ENCODE data around the gene PSMD14.

PSMD14 gene

GRCh38 chr2:161425728-161426454, 117.7 kb downstream of the PSMD14 start:
- WGBS = 30% methylated on average over 13 of the region's 17 CpGs
- DNase-seq = no peak
- no peak overlapping the region for H3K27ac ChIP-seq (ENCODE audit: low read length, poor library complexity, severe bottlenecking)

GRCh38 chr2:161426455-161426921, 118.3 kb downstream of the PSMD14 start:
- WGBS = 12% methylated on average over 13 of the region's 13 CpGs
- no peak overlapping the region for H3K14ac ChIP-seq (ENCODE audit: low read length in 2 of 2)
- H3K23ac ChIP-seq (ENCODE audit: low read length in 2 of 2) = no peak overlapping the region
- no peak overlapping the region for H2BK12ac ChIP-seq (ENCODE audit: low read length in 2 of 2)
- H2AK5ac ChIP-seq (ENCODE audit: low read length, severe bottlenecking) = no peak overlapping the region
- H3K4me2 ChIP-seq (ENCODE audit: low read length, poor library complexity, severe bottlenecking) = peak overlapping the region; percentile 87
- no peak overlapping the region for H3K4ac ChIP-seq (ENCODE audit: low read depth in 1 of 2, low read length in 2 of 2)
- H3K4me3 ChIP-seq (ENCODE audit: insufficient read depth in 1 of 2, low read depth in 1 of 2, low read length in 2 of 2) = peak overlapping the region in 1 of 2 experiments; percentile 75
- no peaks in the 10 kb centered on the region for H3K9me3 ChIP-seq (ENCODE audit: control insufficient read depth, low read length)
- H3K36me3 ChIP-seq (ENCODE audit: control insufficient read depth in 1 of 2, insufficient read depth in 2 of 2, low read depth in 1 of 2, low read length in 2 of 2) = no peaks in the 10 kb centered on the region
- DNase-seq = peak; percentile 41
- peaks cover 70 to 83% of the 10 kb centered on the region in 2 experiments for H3K27me3 ChIP-seq (ENCODE audit: control insufficient read depth in 1 of 2, insufficient read depth in 1 of 2, low read length in 2 of 2)
- no peak overlapping the region for H3K9ac ChIP-seq (ENCODE audit: low read length)
- H2AFZ ChIP-seq (ENCODE audit: low read depth, low read length) = no peak overlapping the region
- H3K4me1 ChIP-seq (ENCODE audit: control insufficient read depth, insufficient read depth, low read depth, low read length) = peaks cover 23% of the 10 kb centered on the region
- no peak overlapping the region for H3K27ac ChIP-seq (ENCODE audit: low read length, poor library complexity, severe bottlenecking)
- no peak overlapping the region for H2BK15ac ChIP-seq (ENCODE audit: low read depth, poor library complexity, severe bottlenecking)
- no peak overlapping the region for H2BK5ac ChIP-seq (ENCODE audit: low read depth, low read length, poor library complexity, severe bottlenecking)
- H2BK120ac ChIP-seq (ENCODE audit: low read depth, low read length) = no peak overlapping the region
- no peak overlapping the region for H3K18ac ChIP-seq (ENCODE audit: low read depth in 1 of 2, low read length in 2 of 2)
- no peaks in the 10 kb centered on the region for H3K79me1 ChIP-seq (replicated peaks; ENCODE audit: low read length, poor library complexity, severe bottlenecking)
- no peak overlapping the region for H4K91ac ChIP-seq (ENCODE audit: low read length)
- H4K8ac ChIP-seq (ENCODE audit: low read length) = no peak overlapping the region

More at GRCh38 chr2:161425728-161426454, 117.7 kb downstream of the PSMD14 start:
- no peak overlapping the region for H2BK12ac ChIP-seq (ENCODE audit: low read length in 2 of 2)
- H3K9ac ChIP-seq (ENCODE audit: low read length) = no peak overlapping the region
- H3K9me3 ChIP-seq (ENCODE audit: control insufficient read depth, low read length) = no peaks in the 10 kb centered on the region
- no peaks in the 10 kb centered on the region for H3K36me3 ChIP-seq (ENCODE audit: control insufficient read depth in 1 of 2, insufficient read depth in 2 of 2, low read depth in 1 of 2, low read length in 2 of 2)
- H2AFZ ChIP-seq (ENCODE audit: low read depth, low read length) = no peak overlapping the region
- no peak overlapping the region for H3K14ac ChIP-seq (ENCODE audit: low read length in 2 of 2)
- H2BK5ac ChIP-seq (ENCODE audit: low read depth, low read length, poor library complexity, severe bottlenecking) = no peak overlapping the region
- H4K91ac ChIP-seq (ENCODE audit: low read length) = no peak overlapping the region
- H3K4ac ChIP-seq (ENCODE audit: low read depth in 1 of 2, low read length in 2 of 2) = no peak overlapping the region
- peaks cover 23% of the 10 kb centered on the region for H3K4me1 ChIP-seq (ENCODE audit: control insufficient read depth, insufficient read depth, low read depth, low read length)
- no peak overlapping the region for H2BK120ac ChIP-seq (ENCODE audit: low read depth, low read length)
- H3K4me2 ChIP-seq (ENCODE audit: low read length, poor library complexity, severe bottlenecking) = no peak overlapping the region
- H4K8ac ChIP-seq (ENCODE audit: low read length) = no peak overlapping the region
- peaks cover 76 to 89% of the 10 kb centered on the region in 2 experiments for H3K27me3 ChIP-seq (ENCODE audit: control insufficient read depth in 1 of 2, insufficient read depth in 1 of 2, low read length in 2 of 2)
- H2BK15ac ChIP-seq (ENCODE audit: low read depth, poor library complexity, severe bottlenecking) = no peak overlapping the region
- H2AK5ac ChIP-seq (ENCODE audit: low read length, severe bottlenecking) = no peak overlapping the region
- H3K79me1 ChIP-seq (replicated peaks; ENCODE audit: low read length, poor library complexity, severe bottlenecking) = no peaks in the 10 kb centered on the region
- H3K23ac ChIP-seq (ENCODE audit: low read length in 2 of 2) = no peak overlapping the region
- H3K4me3 ChIP-seq (ENCODE audit: insufficient read depth in 1 of 2, low read depth in 1 of 2, low read length in 2 of 2) = no peak overlapping the region
- no peak overlapping the region for H3K18ac ChIP-seq (ENCODE audit: low read depth in 1 of 2, low read length in 2 of 2)

DNA sequence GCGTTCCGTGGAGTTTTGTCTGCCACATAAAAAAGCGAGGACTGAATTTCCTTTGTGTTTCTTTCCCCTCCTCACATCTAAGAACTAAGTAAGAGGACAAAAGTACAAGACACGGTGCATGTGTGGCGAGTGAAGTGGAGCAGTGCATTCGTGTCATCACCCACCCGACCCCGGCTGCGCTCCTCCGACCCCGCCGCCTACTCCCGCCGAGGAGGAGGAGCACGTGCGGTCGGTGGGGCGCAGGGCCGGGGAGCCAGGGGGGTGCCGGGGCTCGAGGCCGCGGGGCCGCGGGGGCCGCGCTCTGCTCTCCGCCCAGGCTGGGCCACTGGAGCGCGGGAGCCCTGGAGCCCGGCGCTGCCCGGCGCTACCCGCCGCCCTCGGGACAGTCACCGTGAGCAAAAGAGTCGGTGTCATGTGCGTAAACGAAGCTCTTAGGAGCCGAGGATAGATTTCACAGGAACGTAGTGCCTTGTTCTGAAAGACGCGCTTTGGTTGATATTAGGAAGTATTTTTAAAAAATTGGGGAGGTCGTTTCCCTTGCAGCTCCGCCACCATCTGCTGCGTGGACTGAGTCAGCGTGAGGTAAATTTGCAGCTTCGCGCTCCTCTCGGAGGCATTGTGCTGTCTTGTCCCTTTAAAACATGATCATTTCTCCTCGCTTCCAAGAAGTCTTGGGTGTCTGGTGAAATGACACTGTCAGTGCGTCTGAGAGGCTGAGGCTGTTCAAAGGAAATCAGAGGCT, 118.9 kb downstream of the PSMD14 start:
- Histone ChIP-seq H3K4me3 (ENCODE audit: insufficient read depth in 1 of 2, low read depth in 1 of 2, low read length in 2 of 2) (peak overlapping the region; percentile 43 to 75), H2BK15ac (ENCODE audit: low read depth, poor library complexity, severe bottlenecking) (no peak overlapping the region), H3K18ac (ENCODE audit: low read depth in 1 of 2, low read length in 2 of 2) (no peak overlapping the region), H3K36me3 (ENCODE audit: control insufficient read depth in 1 of 2, insufficient read depth in 2 of 2, low read depth in 1 of 2, low read length in 2 of 2) (no peaks in the 10 kb centered on the region), H4K8ac (ENCODE audit: low read length) (no peak overlapping the region), H4K91ac (ENCODE audit: low read length) (no peak overlapping the region), H3K27me3 (ENCODE audit: control insufficient read depth in 1 of 2, insufficient read depth in 1 of 2, low read length in 2 of 2) (peaks cover 64 to 77% of the 10 kb centered on the region in 2 experiments), H3K9ac (ENCODE audit: low read length) (peak overlapping the region; percentile 37), H2AK5ac (ENCODE audit: low read length, severe bottlenecking) (no peak overlapping the region), H3K27ac (ENCODE audit: low read length, poor library complexity, severe bottlenecking) (peak overlapping the region; percentile 48), H2BK5ac (ENCODE audit: low read depth, low read length, poor library complexity, severe bottlenecking) (no peak overlapping the region), H2BK12ac (ENCODE audit: low read length in 2 of 2) (no peak overlapping the region), H3K4me1 (ENCODE audit: control insufficient read depth, insufficient read depth, low read depth, low read length) (peaks cover 23% of the 10 kb centered on the region), H3K4ac (ENCODE audit: low read depth in 1 of 2, low read length in 2 of 2) (no peak overlapping the region), H3K79me1 (replicated peaks; ENCODE audit: low read length, poor library complexity, severe bottlenecking) (no peaks in the 10 kb centered on the region), H3K23ac (ENCODE audit: low read length in 2 of 2) (no peak overlapping the region), H3K14ac (ENCODE audit: low read length in 2 of 2) (no peak overlapping the region), H3K4me2 (ENCODE audit: low read length, poor library complexity, severe bottlenecking) (peak overlapping the region; percentile 87), H2BK120ac (ENCODE audit: low read depth, low read length) (no peak overlapping the region), H3K9me3 (ENCODE audit: control insufficient read depth, low read length) (no peaks in the 10 kb centered on the region), H2AFZ (ENCODE audit: low read depth, low read length) (no peak overlapping the region)
- WGBS = 3% methylated on average over 45 of the region's 54 CpGs
- no peak for DNase-seq
